ENCODE data around the gene AMZ2. TPM values are rescaled to one million over a fixed set of nuclear protein-coding genes. Genes with fewer than 3 reads are reported as not detected.
A peak's percentile ranks its signal among the peaks of the same experiment; 100 is the strongest.
"Not testable (repeated sequence)": the region's sequence is repeated elsewhere in the genome, so short reads cannot be mapped to it uniquely, and the experiment has no call there.

AMZ2 gene
- polyA plus RNA-seq, 1 donor = 45.9 TPM

GRCh38 chr17:68234726-68235335, 13.0 kb upstream of the AMZ2 start:
- H3K27ac ChIP-seq (ENCODE audit: low read length); H3K4me3 ChIP-seq (ENCODE audit: low read length); H3K9me3 ChIP-seq (ENCODE audit: control insufficient read depth, low read depth, low read length); H3K27me3 ChIP-seq (ENCODE audit: control insufficient read depth, insufficient read depth, low read length); H3K4me1 ChIP-seq (ENCODE audit: control insufficient read depth, insufficient read depth, low read length); H3K36me3 ChIP-seq (ENCODE audit: control insufficient read depth, insufficient read depth, low read length); DNase-seq: not testable (repeated sequence)
- WGBS (ENCODE audit: insufficient coverage, low lambda C conversion rate) = no CpG with 5 or more reads among the region's 12 CpGs

- not testable (repeated sequence) for H3K4me1 ChIP-seq (ENCODE audit: control insufficient read depth, insufficient read depth, low read length); H3K27ac ChIP-seq (ENCODE audit: low read length); H3K36me3 ChIP-seq (ENCODE audit: control insufficient read depth, insufficient read depth, low read length); H3K9me3 ChIP-seq (ENCODE audit: control insufficient read depth, low read depth, low read length); H3K27me3 ChIP-seq (ENCODE audit: control insufficient read depth, insufficient read depth, low read length); DNase-seq; H3K4me3 ChIP-seq (ENCODE audit: low read length)
- no CpG with 5 or more reads among the region's 11 CpGs for WGBS (ENCODE audit: insufficient coverage, low lambda C conversion rate)
These were observed 12.5 kb upstream of the AMZ2 start for GRCh38 chr17:68235336-68235791.

- H3K27me3 ChIP-seq (ENCODE audit: control insufficient read depth, insufficient read depth, low read length); H3K36me3 ChIP-seq (ENCODE audit: control insufficient read depth, insufficient read depth, low read length); H3K9me3 ChIP-seq (ENCODE audit: control insufficient read depth, low read depth, low read length); H3K4me3 ChIP-seq (ENCODE audit: low read length); H3K27ac ChIP-seq (ENCODE audit: low read length); H3K4me1 ChIP-seq (ENCODE audit: control insufficient read depth, insufficient read depth, low read length): not testable (repeated sequence)
- 75% methylated on average over 2 of the region's 16 CpGs for WGBS (ENCODE audit: insufficient coverage, low lambda C conversion rate)
- peak in 1 of 2 donors; percentile 4 for DNase-seq
These were observed 10.3 kb upstream of the AMZ2 start for GRCh38 chr17:68237369-68238163.

- 0% methylated on average over 1 of the region's 3 CpGs for WGBS (ENCODE audit: insufficient coverage, low lambda C conversion rate)
- Histone ChIP-seq H3K27ac (ENCODE audit: low read length) (no peak overlapping the region), H3K9me3 (ENCODE audit: control insufficient read depth, low read depth, low read length) (no peaks in the 10 kb centered on the region), H3K4me1 (ENCODE audit: control insufficient read depth, insufficient read depth, low read length) (no peaks in the 10 kb centered on the region), H3K36me3 (ENCODE audit: control insufficient read depth, insufficient read depth, low read length) (no peaks in the 10 kb centered on the region), H3K4me3 (ENCODE audit: low read length) (no peak overlapping the region), H3K27me3 (ENCODE audit: control insufficient read depth, insufficient read depth, low read length) (no peaks in the 10 kb centered on the region)
- DNase-seq = no peak
These were observed 9.5 kb upstream of the AMZ2 start for GRCh38 chr17:68238164-68238870.

- no CpG with 5 or more reads among the region's 3 CpGs for WGBS (ENCODE audit: insufficient coverage, low lambda C conversion rate)
- Histone ChIP-seq H3K27ac (ENCODE audit: low read length) (no peak overlapping the region), H3K4me3 (ENCODE audit: low read length) (no peak overlapping the region)
These were observed 9.0 kb upstream of the AMZ2 start for GRCh38 chr17:68238871-68239253.

DNA sequence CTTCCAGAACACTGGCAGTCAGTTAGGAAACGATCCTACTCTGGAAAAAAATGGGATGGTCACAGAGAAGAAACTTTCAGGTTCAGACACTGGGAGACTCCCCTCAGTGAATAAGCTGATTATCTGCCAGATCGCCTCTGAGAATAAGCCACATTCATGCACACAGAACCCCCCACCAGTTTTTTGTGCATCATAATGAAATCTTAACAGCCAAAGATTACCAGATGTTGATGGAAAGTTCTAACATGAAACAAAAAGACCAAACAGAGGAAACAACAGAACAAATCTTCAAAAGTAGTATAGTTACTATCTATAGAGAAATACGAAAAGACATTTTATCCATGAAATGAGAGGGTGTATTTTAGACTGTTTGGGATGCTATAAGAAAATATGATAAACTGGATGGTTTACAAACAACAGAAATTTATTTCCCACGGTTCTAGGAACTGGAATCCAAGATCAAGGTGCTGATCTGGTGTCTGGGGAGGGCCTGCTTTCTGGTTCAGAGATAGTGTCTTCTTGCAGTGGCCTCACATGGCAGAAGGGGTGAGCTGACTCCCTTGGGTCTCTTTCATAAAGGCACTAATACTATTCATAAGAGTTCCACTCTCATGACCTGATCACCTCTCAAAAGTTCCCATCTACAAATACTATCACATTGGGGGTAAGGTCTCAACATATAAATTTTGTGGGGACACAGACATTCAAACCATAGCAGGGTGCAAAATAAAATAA, 8.0 kb upstream of the AMZ2 start:
- no peaks in the 10 kb centered on the region for H3K36me3 ChIP-seq (ENCODE audit: control insufficient read depth, insufficient read depth, low read length)
- no peaks in the 10 kb centered on the region for H3K27me3 ChIP-seq (ENCODE audit: control insufficient read depth, insufficient read depth, low read length)
- 89% methylated on average over 1 of the region's 4 CpGs for WGBS (ENCODE audit: insufficient coverage, low lambda C conversion rate)
- H3K4me3 ChIP-seq (ENCODE audit: low read length) = no peak overlapping the region
- no peak for DNase-seq
- H3K4me1 ChIP-seq (ENCODE audit: control insufficient read depth, insufficient read depth, low read length) = no peaks in the 10 kb centered on the region
- no peak overlapping the region for H3K27ac ChIP-seq (ENCODE audit: low read length)
- no peaks in the 10 kb centered on the region for H3K9me3 ChIP-seq (ENCODE audit: control insufficient read depth, low read depth, low read length)

More at GRCh38 chr17:68238871-68239253, 9.0 kb upstream of the AMZ2 start:
- DNase-seq = no peak
- Histone ChIP-seq H3K36me3 (ENCODE audit: control insufficient read depth, insufficient read depth, low read length) (no peaks in the 10 kb centered on the region), H3K4me1 (ENCODE audit: control insufficient read depth, insufficient read depth, low read length) (no peaks in the 10 kb centered on the region), H3K9me3 (ENCODE audit: control insufficient read depth, low read depth, low read length) (no peaks in the 10 kb centered on the region), H3K27me3 (ENCODE audit: control insufficient read depth, insufficient read depth, low read length) (no peaks in the 10 kb centered on the region)

- no peak overlapping the region for H3K27ac ChIP-seq (ENCODE audit: low read length)
These were observed 1.4 kb upstream of the AMZ2 start for GRCh38 chr17:68246271-68247028.

GRCh38 chr17:68248199-68248825, 469 bp downstream of the AMZ2 start:
- no CpG with 5 or more reads among the region's 19 CpGs for WGBS (ENCODE audit: insufficient coverage, low lambda C conversion rate)
- DNase-seq = no peak

More at GRCh38 chr17:68246271-68247028, 1.4 kb upstream of the AMZ2 start:
- Histone ChIP-seq H3K4me1 (ENCODE audit: control insufficient read depth, insufficient read depth, low read length) (peaks cover 6% of the 10 kb centered on the region), H3K9me3 (ENCODE audit: control insufficient read depth, low read depth, low read length) (no peaks in the 10 kb centered on the region), H3K4me3 (ENCODE audit: low read length) (no peak overlapping the region), H3K36me3 (ENCODE audit: control insufficient read depth, insufficient read depth, low read length) (peaks cover 3% of the 10 kb centered on the region), H3K27me3 (ENCODE audit: control insufficient read depth, insufficient read depth, low read length) (no peaks in the 10 kb centered on the region)
- peak in 1 of 2 donors; percentile 8 for DNase-seq
- 91% methylated on average over 7 of the region's 24 CpGs for WGBS (ENCODE audit: insufficient coverage, low lambda C conversion rate)

DNA sequence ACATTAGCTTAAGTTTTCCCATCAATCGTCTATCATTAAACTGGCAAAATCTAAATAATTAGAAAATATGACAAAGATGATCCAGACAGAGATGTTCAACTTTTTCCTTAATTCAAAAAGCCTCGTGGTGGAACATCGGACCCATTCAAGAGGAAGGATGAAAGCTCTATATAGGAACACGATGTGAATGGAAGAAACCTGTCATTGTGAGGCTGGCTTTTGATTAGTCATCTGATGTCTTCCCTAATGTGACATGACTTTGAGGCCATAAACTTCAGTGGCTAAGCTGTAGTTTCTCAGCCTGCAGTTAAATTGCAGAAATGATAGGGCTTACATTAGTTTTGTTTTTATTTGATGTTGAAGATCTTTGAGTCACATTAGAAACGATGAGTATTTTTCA, 1.0 kb downstream of the AMZ2 start:
- no peak overlapping the region for H3K27ac ChIP-seq (ENCODE audit: low read length)
- peaks cover 3% of the 10 kb centered on the region for H3K36me3 ChIP-seq (ENCODE audit: control insufficient read depth, insufficient read depth, low read length)
- H3K27me3 ChIP-seq (ENCODE audit: control insufficient read depth, insufficient read depth, low read length) = no peaks in the 10 kb centered on the region
- 100% methylated on average over 1 of the region's 5 CpGs for WGBS (ENCODE audit: insufficient coverage, low lambda C conversion rate)
- H3K4me1 ChIP-seq (ENCODE audit: control insufficient read depth, insufficient read depth, low read length) = peaks cover 6% of the 10 kb centered on the region
- DNase-seq = no peak
- H3K9me3 ChIP-seq (ENCODE audit: control insufficient read depth, low read depth, low read length) = no peaks in the 10 kb centered on the region
- no peak overlapping the region for H3K4me3 ChIP-seq (ENCODE audit: low read length)

More at GRCh38 chr17:68248199-68248825, 469 bp downstream of the AMZ2 start:
- Histone ChIP-seq H3K4me1 (ENCODE audit: control insufficient read depth, insufficient read depth, low read length) (peaks cover 6% of the 10 kb centered on the region), H3K9me3 (ENCODE audit: control insufficient read depth, low read depth, low read length) (no peaks in the 10 kb centered on the region), H3K36me3 (ENCODE audit: control insufficient read depth, insufficient read depth, low read length) (peaks cover 3% of the 10 kb centered on the region), H3K4me3 (ENCODE audit: low read length) (peak overlapping the region; percentile 98), H3K27ac (ENCODE audit: low read length) (peak overlapping the region; percentile 98), H3K27me3 (ENCODE audit: control insufficient read depth, insufficient read depth, low read length) (no peaks in the 10 kb centered on the region)
